Neural cell (in vitro differentiated cells): ENCODE data around the gene ESR2. TPM values are rescaled to one million over a fixed set of nuclear protein-coding genes. Genes with fewer than 3 reads are reported as not detected.

Source experiments
- H2AFZ ChIP-seq: fragments of 200-600, 300-800 bp; sonication (generic), shearing (Covaris generic); 2 replicates; pipeline ENCODE4 v1.6.0; 2014; ENCODE audit warnings: low read depth, mild to moderate bottlenecking, antibody characterized with exemption, low read length, moderate library complexity
- H3F3A ChIP-seq: fragments of 200-600 bp; shearing (Covaris generic); 2 replicates; pipeline ENCODE4 v1.6.1; 2016; ENCODE audit warnings: mild to moderate bottlenecking, moderate library complexity, mixed read lengths, antibody characterized with exemption, low read length; ENCODE audit not compliant: insufficient read depth, poor library complexity, severe bottlenecking
- H3K27ac ChIP-seq: fragments of 200-600, 300-800 bp; sonication (generic), shearing (Covaris generic); 2 replicates; pipeline ENCODE4 v1.5.1; 2014; ENCODE audit warnings: mild to moderate bottlenecking, low read length, moderate library complexity
- H3K27me3 ChIP-seq: fragments of 300-800, 200-600 bp; sonication (generic), shearing (Covaris generic); 2 replicates; pipeline ENCODE4 v1.6.0; 2014; ENCODE audit warnings: mild to moderate bottlenecking, low read depth, low read length, moderate library complexity; ENCODE audit not compliant: insufficient read depth
- H3K36me3 ChIP-seq: fragments of 300-800, 200-600 bp; sonication (generic), shearing (Covaris generic); 2 replicates; pipeline ENCODE4 v1.5.1; 2014; ENCODE audit warnings: mild to moderate bottlenecking, antibody characterized with exemption, low read length, moderate library complexity; ENCODE audit not compliant: insufficient read depth
- H3K4me2 ChIP-seq: fragments of 300-800, 200-600 bp; sonication (generic), shearing (Covaris generic); 2 replicates; pipeline ENCODE4 v1.6.0; 2014; ENCODE audit warnings: mild to moderate bottlenecking, low read length
- H3K4me3 ChIP-seq: fragments of 300-800, 200-600 bp; sonication (generic), shearing (Covaris generic); 2 replicates; pipeline ENCODE4 v1.5.1; 2014; ENCODE audit warnings: mild to moderate bottlenecking, low read length, moderate library complexity
- H3K79me2 ChIP-seq: fragments of 200-600 bp; shearing (Covaris generic); replicated peaks from 2 replicates; pipeline ENCODE4 v1.6.0; 2014; ENCODE audit warnings: mild to moderate bottlenecking, low read length, moderate library complexity; ENCODE audit not compliant: insufficient read depth
- H3K9ac ChIP-seq: fragments of 300-800, 200-600 bp; sonication (generic), shearing (Covaris generic); 2 replicates; pipeline ENCODE4 v1.6.1; 2016; ENCODE audit warnings: mild to moderate bottlenecking, low read length, mixed read lengths
- H3K9me2 ChIP-seq: fragments of 200-600 bp; shearing (Covaris generic); 2 replicates; pipeline ENCODE4 v1.6.1; 2016; ENCODE audit warnings: mild to moderate bottlenecking, low read length, mixed read lengths; ENCODE audit not compliant: insufficient read depth
- H3K9me3 ChIP-seq: fragments of 200-600, 300-800 bp; sonication (generic), shearing (Covaris generic); 2 replicates; pipeline ENCODE4 v1.6.1; 2016; ENCODE audit warnings: mild to moderate bottlenecking, mixed run types, low read length, moderate library complexity, mixed read lengths
- H4K20me1 ChIP-seq: fragments of 200-600 bp; shearing (Covaris generic); 2 replicates; pipeline ENCODE4 v1.6.1; 2016; ENCODE audit warnings: mild to moderate bottlenecking, mixed run types; ENCODE audit not compliant: insufficient read depth
- EP300 ChIP-seq: fragments of 450-650 bp; conservative IDR thresholded peaks from 2 replicates; pipeline ENCODE4 v1.6.1; 2014; ENCODE audit warnings: antibody characterized with exemption, mild to moderate bottlenecking, moderate library complexity; ENCODE audit not compliant: poor library complexity, severe bottlenecking
- EZH2 ChIP-seq: fragments of 200-600, 300-800 bp; shearing (Covaris generic), sonication (generic); IDR thresholded peaks from 2 replicates; pipeline ENCODE4 v1.6.1; 2014; ENCODE audit warnings: antibody characterized with exemption, low read length, borderline replicate concordance, mild to moderate bottlenecking; ENCODE audit not compliant: insufficient read depth, poor library complexity, severe bottlenecking
- MXI1 ChIP-seq: fragments of 450-650 bp; conservative IDR thresholded peaks from 2 replicates; pipeline ENCODE4 v1.6.1; 2014; ENCODE audit warnings: antibody characterized with exemption, mild to moderate bottlenecking; ENCODE audit not compliant: poor library complexity, severe bottlenecking
- POLR2AphosphoS5 ChIP-seq: IDR thresholded peaks from 2 replicates; pipeline ENCODE4 v1.6.1; 2012
- RAD21 ChIP-seq: fragments of 450-650 bp; conservative IDR thresholded peaks from 2 replicates; pipeline ENCODE4 v1.6.1; 2014; ENCODE audit warnings: antibody characterized with exemption, mild to moderate bottlenecking, moderate library complexity
- SMC3 ChIP-seq: fragments of 450-650 bp; conservative IDR thresholded peaks from 2 replicates; pipeline ENCODE4 v1.6.1; 2014; ENCODE audit warnings: antibody characterized with exemption, mild to moderate bottlenecking, moderate library complexity; ENCODE audit not compliant: poor library complexity
- TAF1 ChIP-seq: IDR thresholded peaks from 2 replicates; pipeline ENCODE4 v1.6.1; 2012; ENCODE audit warnings: low read depth
- polyA plus RNA-seq: library from polyadenylated mRNA; depleted of rRNA; stranded (reverse); fragments of >200 nt; gene quantifications from 2 replicates; pipeline ENCODE4 v1.2.3, GENCODE V29; 2014
- TF ChIP-seq, protein P1 (sequence below): fragments of 450-650 bp; IDR thresholded peaks from 2 replicates; pipeline ENCODE4 v1.5.1; 2014; ENCODE audit warnings: antibody characterized with exemption, mild to moderate bottlenecking, moderate library complexity; ENCODE audit not compliant: poor library complexity, severe bottlenecking
- TF ChIP-seq, protein P2 (sequence below): IDR thresholded peaks from 2 replicates; pipeline ENCODE4 v1.6.1; 2012; ENCODE audit warnings: borderline replicate concordance

ESR2 gene
- polyA plus RNA-seq, 1 donor from 2014 or later = 0.35 TPM

DNA sequence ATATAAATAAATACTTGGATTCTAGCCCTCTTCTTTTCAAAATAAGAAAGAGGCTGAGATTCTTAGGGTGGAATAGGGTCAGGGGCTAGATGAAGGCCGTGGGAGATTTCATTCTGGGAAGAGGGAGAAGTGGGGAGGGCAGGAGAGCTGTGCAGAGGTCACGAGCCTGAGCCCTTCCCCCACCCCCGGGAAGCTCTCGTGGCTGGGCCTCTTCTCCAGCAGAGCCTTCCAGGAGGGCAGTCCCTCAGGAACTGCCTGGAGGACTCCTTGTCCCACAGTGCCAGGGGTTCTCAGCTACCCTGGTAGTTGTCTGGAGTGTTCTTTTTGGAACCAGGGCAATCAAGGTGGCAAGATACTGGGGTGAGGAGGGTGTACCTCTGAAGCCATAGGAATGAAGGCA lies 94.0 kb downstream of the ESR2 start:
- H3K9me3 ChIP-seq = no peaks in the 10 kb centered on the region
- no peaks in the 10 kb centered on the region for H3K9me2 ChIP-seq
- H3K36me3 ChIP-seq = no peaks in the 10 kb centered on the region
- H3K4me3 ChIP-seq = no peak overlapping the region
- H3K4me2 ChIP-seq = no peak overlapping the region
- peaks cover 13% of the 10 kb centered on the region for H3F3A ChIP-seq
- no peak overlapping the region for H3K9ac ChIP-seq
- no peaks in the 10 kb centered on the region for H4K20me1 ChIP-seq
- no peaks in the 10 kb centered on the region for H3K27me3 ChIP-seq
- no peak overlapping the region for H2AFZ ChIP-seq
- TF ChIP-seq EZH2 = no peak
- no peak for TF ChIP-seq MXI1
- no peak for TF ChIP-seq EP300
- TF ChIP-seq, protein P1, sequence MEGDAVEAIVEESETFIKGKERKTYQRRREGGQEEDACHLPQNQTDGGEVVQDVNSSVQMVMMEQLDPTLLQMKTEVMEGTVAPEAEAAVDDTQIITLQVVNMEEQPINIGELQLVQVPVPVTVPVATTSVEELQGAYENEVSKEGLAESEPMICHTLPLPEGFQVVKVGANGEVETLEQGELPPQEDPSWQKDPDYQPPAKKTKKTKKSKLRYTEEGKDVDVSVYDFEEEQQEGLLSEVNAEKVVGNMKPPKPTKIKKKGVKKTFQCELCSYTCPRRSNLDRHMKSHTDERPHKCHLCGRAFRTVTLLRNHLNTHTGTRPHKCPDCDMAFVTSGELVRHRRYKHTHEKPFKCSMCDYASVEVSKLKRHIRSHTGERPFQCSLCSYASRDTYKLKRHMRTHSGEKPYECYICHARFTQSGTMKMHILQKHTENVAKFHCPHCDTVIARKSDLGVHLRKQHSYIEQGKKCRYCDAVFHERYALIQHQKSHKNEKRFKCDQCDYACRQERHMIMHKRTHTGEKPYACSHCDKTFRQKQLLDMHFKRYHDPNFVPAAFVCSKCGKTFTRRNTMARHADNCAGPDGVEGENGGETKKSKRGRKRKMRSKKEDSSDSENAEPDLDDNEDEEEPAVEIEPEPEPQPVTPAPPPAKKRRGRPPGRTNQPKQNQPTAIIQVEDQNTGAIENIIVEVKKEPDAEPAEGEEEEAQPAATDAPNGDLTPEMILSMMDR = no peak
- no peak for TF ChIP-seq POLR2AphosphoS5
- TF ChIP-seq SMC3 = no peak
- TF ChIP-seq, protein P2, sequence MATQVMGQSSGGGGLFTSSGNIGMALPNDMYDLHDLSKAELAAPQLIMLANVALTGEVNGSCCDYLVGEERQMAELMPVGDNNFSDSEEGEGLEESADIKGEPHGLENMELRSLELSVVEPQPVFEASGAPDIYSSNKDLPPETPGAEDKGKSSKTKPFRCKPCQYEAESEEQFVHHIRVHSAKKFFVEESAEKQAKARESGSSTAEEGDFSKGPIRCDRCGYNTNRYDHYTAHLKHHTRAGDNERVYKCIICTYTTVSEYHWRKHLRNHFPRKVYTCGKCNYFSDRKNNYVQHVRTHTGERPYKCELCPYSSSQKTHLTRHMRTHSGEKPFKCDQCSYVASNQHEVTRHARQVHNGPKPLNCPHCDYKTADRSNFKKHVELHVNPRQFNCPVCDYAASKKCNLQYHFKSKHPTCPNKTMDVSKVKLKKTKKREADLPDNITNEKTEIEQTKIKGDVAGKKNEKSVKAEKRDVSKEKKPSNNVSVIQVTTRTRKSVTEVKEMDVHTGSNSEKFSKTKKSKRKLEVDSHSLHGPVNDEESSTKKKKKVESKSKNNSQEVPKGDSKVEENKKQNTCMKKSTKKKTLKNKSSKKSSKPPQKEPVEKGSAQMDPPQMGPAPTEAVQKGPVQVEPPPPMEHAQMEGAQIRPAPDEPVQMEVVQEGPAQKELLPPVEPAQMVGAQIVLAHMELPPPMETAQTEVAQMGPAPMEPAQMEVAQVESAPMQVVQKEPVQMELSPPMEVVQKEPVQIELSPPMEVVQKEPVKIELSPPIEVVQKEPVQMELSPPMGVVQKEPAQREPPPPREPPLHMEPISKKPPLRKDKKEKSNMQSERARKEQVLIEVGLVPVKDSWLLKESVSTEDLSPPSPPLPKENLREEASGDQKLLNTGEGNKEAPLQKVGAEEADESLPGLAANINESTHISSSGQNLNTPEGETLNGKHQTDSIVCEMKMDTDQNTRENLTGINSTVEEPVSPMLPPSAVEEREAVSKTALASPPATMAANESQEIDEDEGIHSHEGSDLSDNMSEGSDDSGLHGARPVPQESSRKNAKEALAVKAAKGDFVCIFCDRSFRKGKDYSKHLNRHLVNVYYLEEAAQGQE = no peak
- no peak for TF ChIP-seq RAD21
- no peak for TF ChIP-seq TAF1
- H3K27ac ChIP-seq = no peak overlapping the region
- H3K79me2 ChIP-seq = peaks cover 26% of the 10 kb centered on the region

DNA sequence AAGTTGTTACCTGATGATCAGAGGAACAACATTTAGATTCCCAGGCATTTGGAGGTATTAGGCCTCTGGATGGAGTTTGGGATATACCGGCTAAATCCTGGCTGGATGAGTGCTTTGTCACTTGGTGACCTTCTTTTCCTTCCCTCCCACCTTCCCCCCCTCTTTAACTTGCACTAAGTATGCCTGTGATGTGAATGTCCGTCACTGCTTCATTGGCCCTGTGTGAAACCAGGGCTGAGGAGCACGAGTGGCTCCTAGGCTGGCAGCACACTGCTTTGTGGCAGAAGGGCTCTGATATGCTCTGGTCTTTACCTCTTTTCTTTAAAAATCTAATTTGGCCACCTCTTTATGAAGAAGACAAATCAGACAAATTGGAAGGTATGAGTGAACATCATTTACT lies 95.7 kb downstream of the ESR2 start:
- Histone ChIP-seq H3K36me3 (no peaks in the 10 kb centered on the region), H3K9ac (peak overlapping the region; percentile 90), H3K9me3 (no peaks in the 10 kb centered on the region)

More for the DNA sequence above, 95.7 kb downstream of the ESR2 start:
- peak overlapping the region; percentile 99 for H3K27ac ChIP-seq
- H3K27me3 ChIP-seq = no peaks in the 10 kb centered on the region
- H3F3A ChIP-seq = peaks cover 13% of the 10 kb centered on the region
- TF ChIP-seq, protein P2 = no peak
- TF ChIP-seq POLR2AphosphoS5 = no peak
- TF ChIP-seq, protein P1 = no peak
- H3K9me2 ChIP-seq = no peaks in the 10 kb centered on the region
- peak overlapping the region; percentile 100 for H3K4me2 ChIP-seq
- peak overlapping the region; percentile 89 for H2AFZ ChIP-seq
- H4K20me1 ChIP-seq = no peaks in the 10 kb centered on the region
- H3K79me2 ChIP-seq = peaks cover 26% of the 10 kb centered on the region
- H3K4me3 ChIP-seq = peak overlapping the region; percentile 67
